NCI-H2227 treated with DMSO at 0.1 percent for 48 hours (cell line): ENCODE data around the gene ATF5.

ENCODE experiments used
- DNase-seq: peaks from one replicate; lab custom pipeline; 2025; lab: John Stamatoyannopoulos, UW

ATF5 gene

DNA sequence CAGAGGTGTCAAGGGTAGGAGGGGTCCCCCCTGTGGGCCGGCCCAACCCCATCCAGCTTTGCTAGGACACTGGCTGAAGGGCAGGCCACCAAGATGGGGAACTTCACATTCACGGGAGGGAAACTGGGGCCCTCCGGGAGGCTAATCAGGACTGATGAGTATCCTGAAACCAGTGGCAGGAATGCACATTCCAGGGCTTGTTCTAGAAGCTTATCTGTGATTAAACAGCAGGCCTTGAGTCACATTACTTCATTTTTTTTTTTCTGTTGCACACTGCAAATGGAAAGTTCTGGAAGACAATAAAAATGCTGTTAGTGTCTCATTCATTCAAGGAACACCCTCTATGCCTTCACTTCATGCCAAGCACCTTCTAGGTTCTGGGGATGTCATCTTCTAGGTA, 47.5 kb downstream of the ATF5 start:
- DNase-seq, result no peak

DNA sequence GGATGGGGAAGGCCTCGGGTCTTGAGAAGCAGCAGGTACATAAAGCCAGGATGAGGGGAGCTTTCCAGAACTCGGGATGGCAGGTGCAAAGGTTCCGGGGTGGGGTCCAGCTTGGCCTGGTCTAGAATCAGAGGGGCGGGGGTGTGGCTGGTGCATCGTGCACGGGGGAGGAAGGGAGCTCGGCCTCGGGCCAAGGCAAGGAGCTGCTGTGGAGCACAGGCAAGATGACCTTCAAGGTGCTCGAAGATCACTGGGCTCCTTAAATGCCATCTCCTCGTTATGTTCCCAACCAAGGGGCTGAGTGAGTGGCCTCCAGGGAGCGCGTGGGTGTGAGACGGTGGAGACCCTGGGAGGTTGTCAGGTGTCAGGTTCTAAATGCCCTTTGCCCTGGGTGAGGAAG, 48.1 kb downstream of the ATF5 start:
- no peak for DNase-seq

DNA sequence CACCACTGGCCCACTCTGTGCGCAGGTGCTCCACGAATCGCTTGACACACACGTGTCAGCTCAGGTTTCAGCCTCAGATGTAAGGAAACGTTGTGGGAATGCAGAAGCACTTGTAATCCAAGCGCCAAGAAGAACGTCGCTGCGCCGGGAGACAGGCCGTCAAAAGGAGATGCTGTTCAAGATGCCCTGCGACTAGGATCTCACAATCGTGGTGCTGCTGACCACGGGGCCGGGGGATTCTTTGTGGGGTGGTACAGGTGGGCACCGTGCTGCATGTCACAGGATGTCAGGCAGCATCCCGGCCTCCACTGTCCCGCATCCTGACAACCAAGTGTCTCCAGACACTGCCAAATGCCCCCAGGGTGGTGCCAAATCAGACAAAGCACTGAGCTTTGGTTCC, 48.9 kb downstream of the ATF5 start:
- DNase-seq, result no peak

DNA sequence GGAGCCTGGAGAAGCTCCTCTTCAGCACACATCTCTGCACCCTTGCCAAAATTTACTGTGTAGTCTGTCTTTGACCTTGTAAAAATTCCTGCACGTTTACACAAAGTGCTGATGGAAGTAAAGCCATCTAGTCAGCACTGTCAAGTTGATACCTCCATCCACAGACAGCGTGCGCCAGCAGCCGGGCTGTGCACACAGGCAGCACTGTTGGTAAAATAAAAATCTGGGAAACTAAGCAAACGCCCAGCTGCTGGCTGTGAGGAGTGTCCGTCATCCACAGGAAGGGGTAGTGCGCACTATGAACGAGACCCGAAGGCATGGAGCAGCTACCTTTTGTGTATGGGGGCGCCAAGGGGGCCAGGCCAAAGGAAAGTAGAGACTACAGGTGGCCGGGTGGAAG, 49.3 kb downstream of the ATF5 start:
- no peak for DNase-seq

DNA sequence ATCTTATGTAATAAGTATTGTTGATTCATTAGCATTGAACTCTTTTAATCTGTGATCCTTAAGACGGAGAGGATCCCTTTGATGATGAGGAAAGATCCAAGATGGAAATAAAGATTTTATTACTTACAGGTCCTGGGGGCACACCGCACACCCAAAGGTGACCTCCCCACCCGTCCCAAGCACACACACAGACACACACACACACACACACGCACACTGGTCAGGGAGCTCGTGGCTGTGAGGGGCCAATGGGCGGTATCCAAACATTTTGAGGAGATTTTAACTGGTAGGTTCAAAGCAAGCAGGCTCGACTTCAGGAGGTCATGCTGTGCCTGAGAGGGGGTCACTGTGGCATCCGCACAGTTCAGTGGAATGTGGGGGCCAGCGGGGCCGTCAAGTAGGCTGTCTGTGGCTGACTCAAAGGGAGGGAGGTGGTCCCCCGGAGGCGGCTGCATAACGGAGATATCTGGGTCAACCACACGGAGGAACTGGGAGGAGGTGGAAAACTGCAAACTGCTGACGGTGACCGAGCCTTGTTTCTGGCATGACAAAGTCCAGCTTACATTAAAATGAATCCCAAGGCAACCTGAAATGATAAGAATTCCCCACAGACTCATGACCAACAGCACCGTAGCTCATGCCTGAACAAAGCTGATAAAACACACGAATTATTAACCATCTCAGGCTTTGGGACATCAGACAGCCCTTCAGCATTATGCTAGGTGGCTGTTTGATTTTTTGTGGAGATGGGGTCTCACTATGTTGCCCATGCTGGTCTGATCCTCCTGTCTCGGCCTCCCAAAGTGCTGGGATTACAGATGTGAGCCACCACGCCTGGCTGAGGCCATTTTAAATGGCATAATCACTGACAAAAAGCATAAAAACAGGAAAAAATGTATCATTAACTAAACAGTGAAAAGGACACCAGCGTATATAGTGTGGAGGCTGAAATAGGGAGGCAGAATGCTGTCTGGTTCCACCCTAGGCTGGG, 52.9 kb downstream of the ATF5 start:
- DNase-seq, result no peak
